Fibroblast of peridontal ligament (primary cell): ENCODE results near the gene SMLR1.
A peak's percentile ranks its signal among the peaks of the same experiment; 100 is the strongest.
"Not testable (repeated sequence)": the region's sequence is repeated elsewhere in the genome, so short reads cannot be mapped to it uniquely, and the experiment has no call there.

Source experiments
- DNase-seq: peaks from one replicate; pipeline ENCODE4 v3.0.0-alpha.2; 2010; ENCODE audit errors: extremely low read depth

The SMLR1 gene

DNA sequence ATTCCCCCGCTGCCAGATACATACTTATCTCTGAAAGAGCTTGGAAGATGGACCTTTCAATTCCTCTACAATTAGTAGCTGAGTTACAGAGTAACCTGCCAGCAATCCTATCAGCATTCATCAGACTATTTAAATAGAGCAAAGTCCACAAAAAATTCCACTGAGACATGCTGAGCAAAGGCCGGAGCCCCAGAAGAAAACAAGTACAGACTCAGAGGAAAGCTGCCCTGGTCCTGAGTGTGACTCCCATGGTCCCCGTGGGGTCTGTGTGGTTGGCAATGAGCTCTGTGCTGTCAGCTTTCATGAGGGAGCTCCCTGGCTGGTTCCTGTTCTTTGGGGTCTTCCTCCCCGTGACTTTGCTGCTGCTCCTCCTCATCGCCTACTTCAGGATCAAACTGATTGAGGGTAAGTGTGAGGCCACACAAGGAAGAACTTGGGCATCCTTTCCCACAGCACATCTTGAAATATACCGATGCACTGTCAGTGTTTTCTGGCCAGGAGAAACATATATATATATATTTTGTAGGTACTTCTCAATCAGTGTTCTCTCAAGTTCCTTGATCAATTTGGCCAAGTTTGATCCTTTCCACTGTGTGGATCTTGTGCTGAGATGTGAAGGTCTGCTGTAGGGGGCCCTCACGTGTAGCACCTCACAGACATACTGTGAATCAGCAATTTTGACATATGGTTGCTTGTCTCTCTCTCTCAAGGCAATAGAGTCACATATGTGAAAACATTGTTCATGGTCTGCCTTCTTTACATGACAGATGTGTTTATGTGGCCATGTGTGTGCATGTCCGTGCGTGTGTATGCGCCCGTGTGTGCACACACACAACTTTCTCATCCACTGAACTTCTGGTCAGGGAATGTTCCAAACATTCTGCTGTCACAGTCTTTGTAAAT lies at the start of gene SMLR1:
Gene SMLR1, plus strand, starts transcription at position 160 of the 903 bp plus-strand sequence. Its CDS starts 8 bp downstream, at position 168.
- no peak for DNase-seq

DNA sequence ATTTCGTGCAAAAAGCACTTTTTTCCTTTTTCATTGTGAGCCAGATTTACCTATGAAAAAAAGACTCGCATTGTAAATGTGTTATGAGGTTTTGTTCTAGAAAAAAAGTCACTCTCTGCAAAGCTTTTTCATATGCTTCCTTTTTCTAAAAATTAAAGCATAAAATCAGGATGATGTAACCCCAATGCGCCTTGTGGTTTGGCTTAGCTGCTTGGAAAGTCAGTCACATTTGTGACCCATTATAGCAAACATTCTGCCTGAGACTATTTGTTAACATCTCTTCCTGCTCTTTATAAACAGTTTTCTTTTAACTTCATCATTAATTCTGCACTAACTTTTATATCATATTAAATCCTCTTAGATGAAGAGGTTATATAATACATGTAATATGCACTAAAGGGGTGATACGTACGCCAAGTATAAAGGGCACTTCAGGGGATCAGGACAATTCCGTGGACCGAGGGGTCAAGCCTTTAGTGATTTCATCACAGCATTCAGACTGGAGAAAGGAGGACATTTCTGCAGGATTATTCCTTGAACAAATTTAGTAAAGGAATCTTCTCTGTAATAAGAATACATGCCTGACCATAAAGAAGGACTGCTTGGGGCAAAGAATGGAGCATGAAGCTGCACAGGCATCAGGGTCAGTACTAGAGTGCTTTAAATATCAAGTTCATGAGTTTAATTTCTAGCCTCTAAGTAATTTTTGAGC lies 48.1 kb upstream of the SMLR1 start:
- DNase-seq = peak; percentile 90

DNA sequence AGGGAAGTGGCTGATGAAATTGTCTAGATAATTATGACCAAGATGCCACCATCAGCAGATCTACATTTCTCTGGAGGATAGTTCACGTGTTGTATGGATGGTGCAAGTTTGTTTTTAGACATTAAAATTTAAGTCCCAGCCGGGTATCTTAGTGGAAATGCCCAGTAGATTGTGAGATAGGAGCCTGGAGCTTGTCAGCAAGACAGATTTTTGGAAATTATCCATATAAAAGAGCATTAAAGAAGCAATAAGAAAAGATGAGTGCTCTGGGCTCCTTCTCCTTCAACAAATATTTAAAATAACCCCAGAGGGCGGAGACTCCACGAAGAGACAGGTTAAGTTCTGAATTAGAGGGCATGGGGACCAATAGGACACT lies 47.6 kb upstream of the SMLR1 start:
- no peak for DNase-seq

GRCh38 chr6:130780122-130780521 lies 47.1 kb upstream of the SMLR1 start:
- no peak for DNase-seq

GRCh38 chr6:130781557-130781956 lies 45.6 kb upstream of the SMLR1 start:
- no peak for DNase-seq

DNA sequence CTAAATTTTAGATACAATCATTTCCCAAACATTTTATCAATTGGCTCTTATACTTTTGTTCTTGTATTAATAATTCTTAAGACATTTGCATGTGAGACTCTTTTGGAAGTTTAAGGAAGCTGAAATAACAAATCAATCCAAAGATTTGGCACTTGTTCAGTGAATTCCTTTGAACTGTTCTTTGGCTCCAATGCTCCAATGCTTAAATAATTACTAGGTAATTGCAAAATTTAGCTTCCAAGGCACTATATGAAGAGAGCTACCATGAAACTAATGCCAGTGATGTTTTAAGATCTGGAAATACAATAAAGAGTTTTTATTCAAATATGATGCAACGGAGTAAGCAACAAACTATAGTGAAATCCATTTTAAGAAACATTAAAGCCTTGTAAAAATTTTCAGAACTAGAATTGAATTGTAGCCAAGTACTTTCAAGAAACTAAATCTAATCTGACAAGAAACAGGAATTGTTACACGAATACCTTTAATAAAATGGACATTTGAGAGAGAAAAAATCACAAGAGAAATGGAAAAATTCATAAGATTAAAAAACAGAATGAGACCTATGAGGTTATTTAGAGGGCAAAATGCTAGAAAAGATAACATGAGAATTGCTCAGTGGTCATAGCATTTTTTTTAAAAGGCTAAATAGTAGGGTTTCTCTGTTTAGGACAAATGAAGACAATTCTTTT lies 43.6 kb upstream of the SMLR1 start:
- peak; percentile 53 for DNase-seq

- no peak for DNase-seq
Measured at GRCh38 chr6:130787726-130788500, 39.3 kb upstream of the SMLR1 start.

- DNase-seq = no peak
Measured at GRCh38 chr6:130788954-130789353, 38.3 kb upstream of the SMLR1 start.

GRCh38 chr6:130794010-130794697 lies 33.1 kb upstream of the SMLR1 start:
- no peak for DNase-seq

- DNase-seq = no peak
Measured at GRCh38 chr6:130794738-130795137, 32.5 kb upstream of the SMLR1 start.

DNA sequence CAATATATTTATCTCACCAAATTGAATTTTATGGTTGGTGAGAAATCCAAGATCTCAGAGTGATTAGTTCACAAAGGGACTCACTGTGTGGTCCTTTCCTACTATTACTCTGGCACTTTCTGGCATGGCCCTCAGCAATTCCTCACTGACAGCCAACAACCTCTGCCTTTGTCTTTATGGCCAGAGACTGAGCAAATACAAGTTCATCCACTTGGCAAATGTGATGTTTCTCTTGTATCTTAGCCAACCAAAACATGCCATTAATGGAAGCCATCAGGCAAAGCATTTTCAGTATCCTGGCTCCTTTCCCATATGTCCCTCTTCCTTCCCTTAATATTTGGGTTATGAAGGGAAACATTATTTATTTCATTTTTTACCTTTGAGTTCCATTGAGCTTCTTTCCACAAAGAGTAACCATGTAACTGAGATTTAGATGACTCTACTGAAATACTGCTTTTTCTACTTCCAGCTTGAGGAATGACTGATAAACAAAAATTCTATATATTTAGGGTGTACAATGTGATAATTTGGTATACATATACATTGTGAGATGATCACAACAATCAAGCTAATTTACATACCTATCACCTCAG lies 30.8 kb upstream of the SMLR1 start:
- peak; percentile 54 for DNase-seq

- DNase-seq = no peak
Measured at GRCh38 chr6:130797061-130797460, 30.1 kb upstream of the SMLR1 start.

DNA sequence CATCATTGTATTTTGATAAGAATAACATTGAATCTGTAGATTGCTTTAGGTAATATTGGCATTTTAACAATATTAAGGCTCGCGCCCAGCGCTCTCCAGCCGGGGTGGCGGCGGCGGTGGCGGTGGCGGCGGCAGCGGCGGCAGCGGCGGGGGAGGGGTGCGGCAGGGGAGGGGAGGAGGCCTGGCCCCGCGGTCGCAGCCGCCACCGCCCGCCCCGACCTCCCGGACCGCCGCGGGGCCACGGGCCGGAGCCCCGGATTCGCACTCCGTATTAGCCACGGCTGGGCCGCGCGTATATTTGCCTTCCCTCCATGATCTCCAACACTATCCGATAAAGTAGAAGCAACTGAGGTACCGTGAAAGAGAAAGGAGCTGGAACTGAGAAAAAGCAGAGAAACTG lies 25.8 kb upstream of the SMLR1 start:
- not testable (repeated sequence) for DNase-seq

GRCh38 chr6:130810307-130811030 lies 16.7 kb upstream of the SMLR1 start:
- peak; percentile 7 for DNase-seq

DNA sequence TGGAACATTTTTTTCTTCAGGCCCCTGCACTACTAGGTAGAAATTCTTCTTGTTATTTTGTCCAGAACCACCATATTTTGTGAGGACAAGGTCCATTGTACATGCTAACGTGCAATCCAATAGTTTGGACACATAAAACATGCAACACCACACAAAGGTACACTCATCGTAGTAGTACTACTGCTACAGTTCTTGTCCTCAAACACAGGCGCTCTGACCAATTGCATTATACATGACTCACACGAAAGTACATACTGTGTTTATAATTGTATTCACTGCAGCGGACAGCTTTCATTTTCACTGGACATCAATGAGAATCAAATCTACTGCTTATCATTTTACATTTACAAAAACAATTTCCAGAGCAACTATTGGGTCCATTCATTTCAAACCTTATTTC lies 15.3 kb upstream of the SMLR1 start:
- DNase-seq = no peak

DNA sequence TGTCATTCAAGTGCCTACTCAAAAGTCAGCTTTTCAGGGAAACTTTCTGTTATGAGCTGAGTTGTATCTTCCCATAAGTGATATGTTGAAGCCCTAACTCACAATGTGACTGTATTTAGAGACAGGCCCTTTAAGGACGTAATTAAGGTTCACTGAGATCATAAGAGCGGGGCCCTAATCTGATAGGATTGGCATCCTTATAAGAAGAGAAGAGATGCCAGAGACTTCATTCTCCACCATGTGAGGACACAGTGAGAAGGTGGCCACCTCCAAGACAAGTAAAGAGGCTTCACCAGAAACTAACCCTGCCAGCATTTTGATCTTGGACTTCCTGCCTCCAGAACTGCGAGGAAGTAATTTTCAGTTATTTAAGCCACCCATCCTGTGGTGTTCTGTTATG lies 12.7 kb upstream of the SMLR1 start:
- no peak for DNase-seq

GRCh38 chr6:130815200-130816071 lies 11.8 kb upstream of the SMLR1 start:
- DNase-seq = no peak

DNA sequence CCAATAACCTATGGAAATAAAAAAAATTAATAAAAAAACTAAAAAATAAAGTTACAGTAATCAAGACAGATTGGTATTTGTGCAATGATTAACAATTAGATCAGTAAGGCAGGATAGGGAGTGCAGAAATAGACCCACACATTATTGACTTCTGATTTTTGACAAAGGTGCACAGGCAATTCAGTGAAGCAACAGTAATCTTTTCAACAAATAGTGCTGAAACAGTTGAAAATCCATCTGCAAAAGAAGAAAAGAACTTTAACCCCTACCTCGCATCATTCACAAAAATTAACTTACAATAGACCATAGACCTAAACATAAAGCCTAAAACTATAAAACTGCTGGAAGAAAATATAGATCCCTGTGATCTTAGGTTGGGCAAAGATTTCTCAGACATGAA lies 4.5 kb upstream of the SMLR1 start:
- no peak for DNase-seq
